Keratinocyte (primary cell): ENCODE measurements around the gene NPY4R.
"Not testable (repeated sequence)": the region's sequence is repeated elsewhere in the genome, so short reads cannot be mapped to it uniquely, and the experiment has no call there.

Source experiments
- CTCF ChIP-seq, 3 experiments: IDR thresholded peaks in 1 of 3; conservative IDR thresholded peaks in 1 of 3; optimal IDR thresholded peaks in 1 of 3; 2 replicates in 2 of 3; 3 replicates in 1 of 3; pipeline versions ENCODE3 to v1.5.1; 2011; ENCODE audit warnings: low read length in 3 of 3, mild to moderate bottlenecking in 3 of 3, moderate library complexity in 2 of 3, control low read depth in 1 of 3, inconsistent platforms in 1 of 3; ENCODE audit not compliant: insufficient read depth in 2 of 3; ENCODE audit errors: extremely low read depth in 1 of 3
- EZH2 ChIP-seq: IDR thresholded peaks from one replicate; pipeline ENCODE4 v1.6.1; 2012; ENCODE audit warnings: inconsistent platforms, mild to moderate bottlenecking, low read length, moderate library complexity

DNA sequence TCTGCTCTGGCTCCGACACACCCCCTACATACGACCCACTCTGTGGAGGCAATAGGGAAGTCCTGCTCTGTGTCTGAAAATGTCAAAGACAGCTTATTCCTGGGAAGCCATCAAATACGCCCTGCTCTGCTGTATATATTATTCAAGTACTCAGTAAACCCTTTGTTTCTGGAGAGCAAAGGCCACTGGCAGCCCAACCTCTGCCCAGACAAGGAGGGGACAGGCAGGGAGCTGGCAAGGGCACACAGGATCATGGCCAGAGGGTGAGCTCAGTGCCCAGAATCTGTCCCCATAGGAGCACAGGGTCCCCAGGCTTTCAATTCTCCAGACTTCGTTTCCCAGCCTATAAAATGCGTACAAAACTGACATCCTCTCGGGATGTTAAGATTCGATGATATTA is 47.0 kb upstream of the NPY4R start:
- TF ChIP-seq CTCF (optimal IDR thresholded peaks at IDR 0.05 in 1 of 3, IDR thresholded peaks at IDR 0.05 in 1 of 3, conservative IDR thresholded peaks at IDR 0.05 in 1 of 3; ENCODE audit: extremely low read depth in 1 of 3, insufficient read depth in 2 of 3, low read length in 3 of 3); EZH2: not testable (repeated sequence)
